ENCODE results near the gene IL12RB2.

Gene IL12RB2

GRCh38 chr1:67274623-67275325 lies 32.9 kb upstream of the IL12RB2 start:
- Histone ChIP-seq H3K27ac (ENCODE audit: low read length, poor library complexity, severe bottlenecking) (no peak overlapping the region), H2BK15ac (ENCODE audit: low read depth, poor library complexity, severe bottlenecking) (no peak overlapping the region), H2AFZ (ENCODE audit: low read depth, low read length) (no peak overlapping the region), H3K4ac (ENCODE audit: low read depth in 1 of 2, low read length in 2 of 2) (no peak overlapping the region), H3K4me2 (ENCODE audit: low read length, poor library complexity, severe bottlenecking) (no peak overlapping the region), H2BK120ac (ENCODE audit: low read depth, low read length) (no peak overlapping the region), H3K4me3 (ENCODE audit: insufficient read depth in 1 of 2, low read depth in 1 of 2, low read length in 2 of 2) (no peak overlapping the region), H2AK5ac (ENCODE audit: low read length, severe bottlenecking) (no peak overlapping the region), H3K4me1 (ENCODE audit: control insufficient read depth, insufficient read depth, low read depth, low read length) (no peaks in the 10 kb centered on the region), H3K14ac (ENCODE audit: low read length in 2 of 2) (no peak overlapping the region), H3K9ac (ENCODE audit: low read length) (no peak overlapping the region), H3K9me3 (ENCODE audit: control insufficient read depth, low read length) (peaks cover 18% of the 10 kb centered on the region), H3K23ac (ENCODE audit: low read length in 2 of 2) (no peak overlapping the region), H3K18ac (ENCODE audit: low read depth in 1 of 2, low read length in 2 of 2) (no peak overlapping the region), H2BK5ac (ENCODE audit: low read depth, low read length, poor library complexity, severe bottlenecking) (no peak overlapping the region), H3K27me3 (ENCODE audit: control insufficient read depth in 1 of 2, insufficient read depth in 1 of 2, low read length in 2 of 2) (no peaks in the 10 kb centered on the region), H2BK12ac (ENCODE audit: low read length in 2 of 2) (no peak overlapping the region), H4K8ac (ENCODE audit: low read length) (no peak overlapping the region), H4K91ac (ENCODE audit: low read length) (no peak overlapping the region), H3K36me3 (ENCODE audit: control insufficient read depth in 1 of 2, insufficient read depth in 2 of 2, low read depth in 1 of 2, low read length in 2 of 2) (no peaks in the 10 kb centered on the region), H3K79me1 (replicated peaks; ENCODE audit: low read length, poor library complexity, severe bottlenecking) (no peaks in the 10 kb centered on the region)
- WGBS: 68% methylated on average over 5 of the region's 5 CpGs
- DNase-seq: no peak

- WGBS: 100% methylated on average over 3 of the region's 5 CpGs
- no peaks in the 10 kb centered on the region for H3K9me3 ChIP-seq (ENCODE audit: control insufficient read depth, low read length)
These were observed 27.0 kb upstream of the IL12RB2 start for GRCh38 chr1:67280696-67281095.

GRCh38 chr1:67281244-67281643 lies 26.4 kb upstream of the IL12RB2 start:
- Histone ChIP-seq H3K4me1 (ENCODE audit: control insufficient read depth, insufficient read depth, low read depth, low read length) (no peaks in the 10 kb centered on the region), H3K36me3 (ENCODE audit: control insufficient read depth in 1 of 2, insufficient read depth in 2 of 2, low read depth in 1 of 2, low read length in 2 of 2) (no peaks in the 10 kb centered on the region), H3K4me2 (ENCODE audit: low read length, poor library complexity, severe bottlenecking) (no peak overlapping the region), H3K9me3 (ENCODE audit: control insufficient read depth, low read length) (no peaks in the 10 kb centered on the region), H3K4me3 (ENCODE audit: insufficient read depth in 1 of 2, low read depth in 1 of 2, low read length in 2 of 2) (no peak overlapping the region), H2BK12ac (ENCODE audit: low read length in 2 of 2) (no peak overlapping the region), H2BK5ac (ENCODE audit: low read depth, low read length, poor library complexity, severe bottlenecking) (no peak overlapping the region), H2AFZ (ENCODE audit: low read depth, low read length) (no peak overlapping the region), H3K9ac (ENCODE audit: low read length) (no peak overlapping the region), H3K14ac (ENCODE audit: low read length in 2 of 2) (no peak overlapping the region), H4K8ac (ENCODE audit: low read length) (no peak overlapping the region), H3K23ac (ENCODE audit: low read length in 2 of 2) (no peak overlapping the region), H3K79me1 (replicated peaks; ENCODE audit: low read length, poor library complexity, severe bottlenecking) (no peaks in the 10 kb centered on the region), H3K4ac (ENCODE audit: low read depth in 1 of 2, low read length in 2 of 2) (no peak overlapping the region), H4K91ac (ENCODE audit: low read length) (no peak overlapping the region), H3K27ac (ENCODE audit: low read length, poor library complexity, severe bottlenecking) (no peak overlapping the region), H2AK5ac (ENCODE audit: low read length, severe bottlenecking) (no peak overlapping the region), H2BK120ac (ENCODE audit: low read depth, low read length) (no peak overlapping the region), H3K18ac (ENCODE audit: low read depth in 1 of 2, low read length in 2 of 2) (no peak overlapping the region), H2BK15ac (ENCODE audit: low read depth, poor library complexity, severe bottlenecking) (no peak overlapping the region), H3K27me3 (ENCODE audit: control insufficient read depth in 1 of 2, insufficient read depth in 1 of 2, low read length in 2 of 2) (peaks cover 0 to 3% of the 10 kb centered on the region in 2 experiments)
- DNase-seq: no peak
- WGBS: 83% methylated on average over 2 of the region's 3 CpGs

More at GRCh38 chr1:67280696-67281095, 27.0 kb upstream of the IL12RB2 start:
- no peak overlapping the region for H2BK12ac ChIP-seq (ENCODE audit: low read length in 2 of 2)
- no peak overlapping the region for H2BK15ac ChIP-seq (ENCODE audit: low read depth, poor library complexity, severe bottlenecking)
- H2AK5ac ChIP-seq (ENCODE audit: low read length, severe bottlenecking): no peak overlapping the region
- H3K27ac ChIP-seq (ENCODE audit: low read length, poor library complexity, severe bottlenecking): no peak overlapping the region
- no peak overlapping the region for H3K4me2 ChIP-seq (ENCODE audit: low read length, poor library complexity, severe bottlenecking)
- no peak overlapping the region for H4K8ac ChIP-seq (ENCODE audit: low read length)
- H2AFZ ChIP-seq (ENCODE audit: low read depth, low read length): no peak overlapping the region
- no peak overlapping the region for H3K9ac ChIP-seq (ENCODE audit: low read length)
- H3K27me3 ChIP-seq (ENCODE audit: control insufficient read depth in 1 of 2, insufficient read depth in 1 of 2, low read length in 2 of 2): peaks cover 0 to 3% of the 10 kb centered on the region in 2 experiments
- H3K4me1 ChIP-seq (ENCODE audit: control insufficient read depth, insufficient read depth, low read depth, low read length): no peaks in the 10 kb centered on the region
- H3K18ac ChIP-seq (ENCODE audit: low read depth in 1 of 2, low read length in 2 of 2): no peak overlapping the region
- no peak for DNase-seq
- no peak overlapping the region for H2BK120ac ChIP-seq (ENCODE audit: low read depth, low read length)
- no peak overlapping the region for H3K4me3 ChIP-seq (ENCODE audit: insufficient read depth in 1 of 2, low read depth in 1 of 2, low read length in 2 of 2)
- H3K23ac ChIP-seq (ENCODE audit: low read length in 2 of 2): no peak overlapping the region
- H2BK5ac ChIP-seq (ENCODE audit: low read depth, low read length, poor library complexity, severe bottlenecking): no peak overlapping the region
- no peak overlapping the region for H3K4ac ChIP-seq (ENCODE audit: low read depth in 1 of 2, low read length in 2 of 2)
- H4K91ac ChIP-seq (ENCODE audit: low read length): no peak overlapping the region
- no peaks in the 10 kb centered on the region for H3K36me3 ChIP-seq (ENCODE audit: control insufficient read depth in 1 of 2, insufficient read depth in 2 of 2, low read depth in 1 of 2, low read length in 2 of 2)
- no peaks in the 10 kb centered on the region for H3K79me1 ChIP-seq (replicated peaks; ENCODE audit: low read length, poor library complexity, severe bottlenecking)
- H3K14ac ChIP-seq (ENCODE audit: low read length in 2 of 2): no peak overlapping the region

GRCh38 chr1:67285780-67286488 lies 21.7 kb upstream of the IL12RB2 start:
- Histone ChIP-seq H3K79me1 (replicated peaks; ENCODE audit: low read length, poor library complexity, severe bottlenecking) (no peaks in the 10 kb centered on the region), H3K18ac (ENCODE audit: low read depth in 1 of 2, low read length in 2 of 2) (no peak overlapping the region), H2AFZ (ENCODE audit: low read depth, low read length) (no peak overlapping the region), H3K27me3 (ENCODE audit: control insufficient read depth in 1 of 2, insufficient read depth in 1 of 2, low read length in 2 of 2) (peaks cover 0 to 3% of the 10 kb centered on the region in 2 experiments), H3K23ac (ENCODE audit: low read length in 2 of 2) (no peak overlapping the region), H3K4ac (ENCODE audit: low read depth in 1 of 2, low read length in 2 of 2) (no peak overlapping the region), H3K9ac (ENCODE audit: low read length) (no peak overlapping the region), H3K9me3 (ENCODE audit: control insufficient read depth, low read length) (no peaks in the 10 kb centered on the region), H4K91ac (ENCODE audit: low read length) (no peak overlapping the region), H2BK5ac (ENCODE audit: low read depth, low read length, poor library complexity, severe bottlenecking) (no peak overlapping the region), H2AK5ac (ENCODE audit: low read length, severe bottlenecking) (no peak overlapping the region), H3K4me3 (ENCODE audit: insufficient read depth in 1 of 2, low read depth in 1 of 2, low read length in 2 of 2) (no peak overlapping the region), H2BK120ac (ENCODE audit: low read depth, low read length) (no peak overlapping the region), H3K27ac (ENCODE audit: low read length, poor library complexity, severe bottlenecking) (no peak overlapping the region), H3K4me2 (ENCODE audit: low read length, poor library complexity, severe bottlenecking) (no peak overlapping the region), H2BK12ac (ENCODE audit: low read length in 2 of 2) (no peak overlapping the region), H3K4me1 (ENCODE audit: control insufficient read depth, insufficient read depth, low read depth, low read length) (no peaks in the 10 kb centered on the region), H2BK15ac (ENCODE audit: low read depth, poor library complexity, severe bottlenecking) (no peak overlapping the region), H3K36me3 (ENCODE audit: control insufficient read depth in 1 of 2, insufficient read depth in 2 of 2, low read depth in 1 of 2, low read length in 2 of 2) (no peaks in the 10 kb centered on the region), H3K14ac (ENCODE audit: low read length in 2 of 2) (no peak overlapping the region), H4K8ac (ENCODE audit: low read length) (no peak overlapping the region)
- WGBS: 86% methylated on average over 8 of the region's 8 CpGs
- no peak for DNase-seq

Measured in mesenchymal stem cell (in vitro differentiated cells and primary cell).